Camera-type eye (tissue), 1 donor: ENCODE measurements around the gene OR2A1. TPM values are rescaled to one million over a fixed set of nuclear protein-coding genes. Genes with fewer than 3 reads are reported as not detected.

Experiments used
- total RNA-seq: library from RNA; depleted of rRNA; stranded (reverse); fragments of >200 nt; gene quantifications from one replicate; pipeline ENCODE4 v1.2.3, GENCODE V29; 2014

Gene OR2A1, protein sequence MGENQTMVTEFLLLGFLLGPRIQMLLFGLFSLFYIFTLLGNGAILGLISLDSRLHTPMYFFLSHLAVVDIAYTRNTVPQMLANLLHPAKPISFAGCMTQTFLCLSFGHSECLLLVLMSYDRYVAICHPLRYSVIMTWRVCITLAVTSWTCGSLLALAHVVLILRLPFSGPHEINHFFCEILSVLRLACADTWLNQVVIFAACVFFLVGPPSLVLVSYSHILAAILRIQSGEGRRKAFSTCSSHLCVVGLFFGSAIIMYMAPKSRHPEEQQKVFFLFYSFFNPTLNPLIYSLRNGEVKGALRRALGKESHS
- total RNA-seq, result 0.44 TPM

DNA sequence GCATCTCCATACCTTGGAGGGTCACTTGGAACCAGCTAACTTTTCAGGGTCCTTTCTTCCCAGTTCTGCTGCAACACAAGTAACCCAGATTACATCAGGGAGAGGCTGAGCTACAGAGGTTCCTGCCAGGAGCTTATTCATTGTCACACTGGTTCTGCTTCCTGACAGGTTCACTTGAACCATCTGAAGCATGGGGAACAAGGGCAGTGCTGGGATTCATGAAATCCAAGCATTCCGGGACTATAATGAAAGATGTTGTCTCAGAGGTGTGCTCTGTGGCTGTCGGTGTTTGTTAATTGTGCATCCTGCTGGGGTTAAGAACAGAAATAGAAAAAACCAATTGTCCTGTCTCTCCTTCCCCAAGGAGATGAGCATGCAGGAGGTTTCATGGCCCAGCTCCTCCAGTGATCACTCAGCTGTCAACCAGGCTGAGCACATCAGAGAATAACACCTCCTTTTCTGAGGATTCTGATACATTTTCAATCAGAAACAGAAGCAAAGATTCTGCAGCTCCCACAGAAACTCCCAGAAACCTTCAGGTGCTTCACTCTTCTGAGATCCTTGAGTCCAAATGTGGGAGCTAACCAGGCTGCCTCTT lies at the start of gene OR2A1:
OR2A1 (plus strand) TSS at position 548 of the 598 bp plus-strand sequence. CDS start 5,706 bp downstream, outside the sequence.

DNA sequence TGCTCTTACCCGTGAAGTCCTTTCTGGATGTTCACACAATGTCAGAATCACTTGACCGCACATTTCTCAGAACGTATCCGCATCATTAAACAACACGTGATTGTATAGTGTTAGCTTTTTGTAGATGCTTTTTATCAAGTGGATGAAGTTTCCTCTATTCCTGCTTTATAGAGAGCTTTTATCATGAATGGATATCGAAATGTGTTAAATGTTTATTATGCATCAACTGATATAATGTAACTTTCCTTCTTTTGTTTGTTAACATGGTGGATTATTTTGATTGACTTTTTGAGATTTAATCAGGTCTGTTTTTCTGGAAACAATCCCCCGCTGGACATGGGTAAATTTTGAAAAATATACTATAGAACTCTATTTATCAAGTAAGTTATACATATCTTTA lies 47.5 kb upstream of the OR2A1 start, which contains the start of gene OR2A7:
OR2A7 (minus strand) TSS at position 101 of the 400 bp plus-strand sequence. CDS start 5,164 bp downstream, outside the sequence.

DNA sequence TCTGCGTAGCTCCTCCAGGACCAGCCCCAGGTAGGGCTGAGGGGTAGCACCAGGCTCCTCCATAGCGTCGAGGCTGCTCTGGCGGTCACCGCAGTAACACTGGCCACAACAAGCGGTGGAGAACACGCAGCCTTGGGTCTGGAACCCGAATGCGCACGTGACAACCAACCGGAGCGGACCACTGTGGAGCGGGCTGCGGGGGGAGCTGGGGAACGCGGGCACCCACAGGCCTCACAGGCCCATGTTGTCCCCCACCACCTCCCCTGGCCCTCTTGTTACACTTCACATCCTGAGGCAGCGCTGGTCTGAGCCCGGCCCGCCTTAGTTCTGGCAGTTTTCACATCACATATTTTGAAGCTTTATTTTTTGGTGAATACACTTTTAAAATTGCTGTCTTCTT lies 43.0 kb upstream of the OR2A1 start, which contains the start of gene CTAGE8:
CTAGE8 (minus strand) TSS at position 101 of the 400 bp plus-strand sequence; CDS start at position 63, 38 bp downstream.

DNA sequence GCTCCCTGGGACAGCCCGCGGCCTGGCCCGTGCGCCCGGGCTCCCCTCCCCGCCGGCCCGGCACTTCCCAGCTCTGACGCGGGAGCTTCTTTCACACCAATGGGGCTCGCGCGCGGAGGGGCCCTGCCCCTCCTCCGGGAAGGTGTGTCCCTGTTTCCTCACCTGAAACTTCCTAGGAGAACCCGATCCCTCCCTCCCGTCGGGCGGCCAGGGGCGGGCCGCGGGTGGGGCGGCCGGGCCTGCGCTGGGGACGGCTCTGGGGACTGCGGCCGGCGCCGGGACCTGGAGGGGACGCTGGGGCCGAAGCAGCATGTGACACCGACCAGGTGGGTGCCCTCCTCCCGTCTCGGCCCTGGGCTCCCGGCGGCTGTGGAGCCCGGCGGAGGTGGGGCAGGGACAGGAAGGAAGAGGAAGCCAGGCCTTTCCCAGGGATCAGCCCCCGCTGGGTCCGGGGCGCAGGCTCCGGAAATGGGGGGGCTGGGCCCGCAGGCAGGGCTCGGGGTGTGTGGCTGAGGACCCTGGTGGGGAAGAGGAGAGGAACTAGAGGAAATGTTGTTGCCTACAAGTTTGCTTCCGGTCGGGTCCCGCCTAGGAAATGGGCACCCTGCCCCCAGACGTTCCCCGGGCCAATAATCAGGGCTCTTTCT lies 43.1 kb downstream of the OR2A1 start, which contains the start of gene ARHGEF5:
ARHGEF5 (plus strand) TSS at position 227 of the 647 bp plus-strand sequence. CDS start 7,268 bp downstream, outside the sequence.

Other genes starting within 250 kb of the OR2A1 start
- gene OR2A25, start 242.6 kb upstream of the OR2A1 start, total RNA-seq, result not detected
- not detected for gene OR2A12, start 226.1 kb upstream of the OR2A1 start, total RNA-seq
- gene OR2A2, start 202.8 kb upstream of the OR2A1 start, total RNA-seq, result not detected
- gene OR2A14, start 189.2 kb upstream of the OR2A1 start, total RNA-seq, result not detected
- 2.7 TPM for gene CTAGE4, start 129.0 kb upstream of the OR2A1 start, total RNA-seq
- 6.2 TPM for gene ARHGEF35, start 116.6 kb upstream of the OR2A1 start, total RNA-seq
- gene OR2A42, start 72.8 kb upstream of the OR2A1 start, total RNA-seq, result 0.16 TPM
- gene OR2A7, start 47.6 kb upstream of the OR2A1 start, total RNA-seq, result 5.7 TPM
- gene CTAGE8, start 43.1 kb upstream of the OR2A1 start, total RNA-seq, result 1.0 TPM
- gene ARHGEF5, start 43.0 kb downstream of the OR2A1 start, total RNA-seq, result 6.9 TPM
- gene NOBOX, start 91.3 kb downstream of the OR2A1 start, total RNA-seq, result not detected